NCI-H2029 treated with DMSO at 0.1 percent for 48 hours (cell line): ENCODE data around the gene AQP12A.
"Not testable (repeated sequence)": the region's sequence is repeated elsewhere in the genome, so short reads cannot be mapped to it uniquely, and the experiment has no call there.

Experiments
- DNase-seq: peaks from one replicate; lab custom pipeline; 2025; lab: John Stamatoyannopoulos, UW

The AQP12A gene

GRCh38 chr2:240688553-240688919 is 3.1 kb upstream of the AQP12A start:
- no peak for DNase-seq

GRCh38 chr2:240689975-240690374 is 1.7 kb upstream of the AQP12A start:
- no peak for DNase-seq

- not testable (repeated sequence) for DNase-seq
These were observed 1.1 kb upstream of the AQP12A start for GRCh38 chr2:240690421-240691074.

- DNase-seq: not testable (repeated sequence)
These were observed 615 bp upstream of the AQP12A start for GRCh38 chr2:240691075-240691427.

GRCh38 chr2:240692583-240693561 is 1.2 kb downstream of the AQP12A start:
- DNase-seq: not testable (repeated sequence)

- not testable (repeated sequence) for DNase-seq
These were observed 2.6 kb downstream of the AQP12A start for GRCh38 chr2:240694304-240694703.

- not testable (repeated sequence) for DNase-seq
These were observed 3.9 kb downstream of the AQP12A start for GRCh38 chr2:240695593-240695992.

GRCh38 chr2:240696469-240696868 is 4.8 kb downstream of the AQP12A start:
- not testable (repeated sequence) for DNase-seq

- not testable (repeated sequence) for DNase-seq
These were observed 7.3 kb downstream of the AQP12A start for GRCh38 chr2:240698852-240699561.

GRCh38 chr2:240699835-240700234 is 8.2 kb downstream of the AQP12A start:
- not testable (repeated sequence) for DNase-seq

GRCh38 chr2:240700616-240701015 is 8.9 kb downstream of the AQP12A start:
- not testable (repeated sequence) for DNase-seq

GRCh38 chr2:240701091-240701735 is 9.5 kb downstream of the AQP12A start:
- DNase-seq: no peak

GRCh38 chr2:240701736-240702639 is 10.3 kb downstream of the AQP12A start:
- DNase-seq: no peak

- no peak for DNase-seq
These were observed 11.0 kb downstream of the AQP12A start for GRCh38 chr2:240702640-240703011.

GRCh38 chr2:240703417-240704341 is 12.0 kb downstream of the AQP12A start:
- DNase-seq: no peak

- no peak for DNase-seq
These were observed 13.0 kb downstream of the AQP12A start for GRCh38 chr2:240704651-240705050.

GRCh38 chr2:240705204-240705791 is 13.6 kb downstream of the AQP12A start:
- no peak for DNase-seq

GRCh38 chr2:240707043-240707756 is 15.5 kb downstream of the AQP12A start:
- DNase-seq: no peak

GRCh38 chr2:240707821-240708220 is 16.2 kb downstream of the AQP12A start:
- DNase-seq: no peak
